Adrenal gland (tissue), 5 donors: ENCODE measurements around the gene SLC9C1.

Experiments used
- CTCF ChIP-seq, 6 experiments: fragments of 450-650 bp in 4 of 6; fragments of 200-600 bp in 2 of 6; sonication (generic) in 1 of 6; IDR thresholded peaks; 1 replicate in 5 of 6; 2 replicates in 1 of 6; pipeline versions ENCODE4 v1.5.1 to v1.8.0; 2016 to 2021; ENCODE audit warnings: antibody characterized with exemption in 6 of 6, mild to moderate bottlenecking in 2 of 6, moderate library complexity in 1 of 6
- POLR2A ChIP-seq, 2 donors: fragments of 450-650 bp; IDR thresholded peaks; one replicate each; pipeline ENCODE4 v1.6.1; 2017; ENCODE audit warnings: antibody characterized with exemption in 2 of 2, mild to moderate bottlenecking in 2 of 2, moderate library complexity in 1 of 2
- donor health status: DM: no; HTN: no; CAD: no.

DNA sequence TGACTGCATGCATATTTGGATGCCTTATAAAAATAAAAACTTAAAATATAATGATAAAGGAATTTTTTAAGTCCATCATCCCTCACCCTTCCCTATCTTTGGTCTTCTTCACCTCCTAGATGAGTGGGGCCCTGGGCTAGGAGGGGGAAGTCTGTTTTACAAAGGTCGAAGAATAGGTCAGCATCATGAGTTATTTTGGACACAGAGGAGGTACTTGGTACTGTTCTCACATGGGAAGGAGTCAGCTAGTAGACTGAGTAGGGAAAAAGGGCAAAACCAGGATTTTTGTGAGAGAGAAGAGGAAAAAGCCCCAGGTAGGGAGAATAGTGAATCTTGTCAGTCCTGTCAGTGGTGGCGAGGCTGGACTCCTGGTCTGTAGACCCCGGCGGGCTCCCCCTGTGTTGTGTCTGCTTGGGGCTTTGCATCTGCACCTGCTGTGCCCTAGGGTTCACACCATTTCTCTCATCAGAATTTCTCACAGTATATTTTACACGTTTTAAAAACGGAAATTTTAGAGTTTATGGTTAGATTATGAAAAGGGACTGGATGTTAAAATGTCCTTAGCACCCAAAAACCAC lies 178.1 kb downstream of the SLC9C1 start:
- TF ChIP-seq CTCF (IDR thresholded peaks at IDR 0.05) (no peak), POLR2A (IDR thresholded peaks at IDR 0.05) (no peak)
